Femur (tissue), 1 donor: ENCODE data around the gene BSG.
"Not testable (repeated sequence)": the region's sequence is repeated elsewhere in the genome, so short reads cannot be mapped to it uniquely, and the experiment has no call there.

Experiments used
- DNase-seq: peaks from one replicate; pipeline ENCODE4 v3.0.0-alpha.2; 2017

BSG gene

DNA sequence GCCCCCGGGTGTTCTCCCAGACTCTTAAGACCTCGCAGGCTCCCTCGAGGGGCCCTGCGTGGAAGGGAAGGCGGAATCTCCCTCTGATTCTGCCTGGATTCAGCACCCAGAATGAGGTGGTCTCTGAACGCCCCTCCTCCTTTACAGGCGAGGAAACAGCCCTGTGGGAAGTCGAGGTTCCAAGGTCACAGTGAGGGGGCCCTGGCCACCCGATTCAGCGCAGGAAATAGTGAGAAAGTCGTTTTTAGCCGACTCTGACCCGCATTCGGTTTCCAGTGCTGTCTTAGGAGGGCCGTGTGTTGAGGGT, 1.1 kb downstream of the BSG start:
- DNase-seq, result no peak

DNA sequence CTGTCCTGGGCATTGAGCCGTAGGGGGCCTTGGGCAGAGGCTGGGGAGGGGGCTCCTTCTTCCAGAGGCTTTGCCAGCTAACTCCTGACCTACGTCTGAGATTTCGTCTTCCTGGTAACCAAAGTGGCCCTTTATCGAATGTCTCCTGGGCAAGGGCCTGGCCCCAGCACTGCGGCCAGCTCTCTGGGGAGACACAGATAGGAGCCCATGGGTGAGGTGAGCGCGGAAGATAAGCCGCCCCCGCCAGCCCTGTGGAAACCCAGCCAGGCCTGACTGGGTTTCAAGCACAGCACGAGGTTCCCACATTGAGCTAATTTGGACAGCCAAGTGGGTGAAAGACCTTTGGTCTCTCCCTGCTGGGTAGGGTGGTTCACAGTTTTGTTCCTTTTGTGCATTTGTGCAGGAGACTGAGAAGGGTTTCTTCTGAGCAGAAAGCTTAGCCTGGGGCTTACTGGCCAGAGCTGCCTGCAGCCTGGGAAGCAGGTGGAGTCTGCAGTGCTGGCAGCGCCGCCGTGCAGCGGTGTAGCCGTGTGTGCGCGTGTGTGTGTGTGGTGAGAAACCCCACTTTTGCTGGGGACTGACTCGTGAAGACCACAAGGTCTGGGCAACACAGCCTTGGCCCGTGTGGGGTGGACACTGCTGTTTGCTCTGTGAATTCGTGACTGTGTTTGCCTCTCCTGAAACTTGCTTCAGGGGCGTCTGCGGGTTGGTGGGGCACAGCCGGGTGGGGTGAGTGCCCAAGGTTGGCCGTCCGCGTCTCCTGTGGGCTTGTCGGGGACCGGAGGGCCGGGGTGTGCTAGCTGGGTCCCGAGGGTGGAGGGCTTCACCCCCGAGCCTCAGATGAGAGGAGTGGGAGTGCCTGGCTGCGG, 2.5 kb downstream of the BSG start:
- DNase-seq, result no peak

DNA sequence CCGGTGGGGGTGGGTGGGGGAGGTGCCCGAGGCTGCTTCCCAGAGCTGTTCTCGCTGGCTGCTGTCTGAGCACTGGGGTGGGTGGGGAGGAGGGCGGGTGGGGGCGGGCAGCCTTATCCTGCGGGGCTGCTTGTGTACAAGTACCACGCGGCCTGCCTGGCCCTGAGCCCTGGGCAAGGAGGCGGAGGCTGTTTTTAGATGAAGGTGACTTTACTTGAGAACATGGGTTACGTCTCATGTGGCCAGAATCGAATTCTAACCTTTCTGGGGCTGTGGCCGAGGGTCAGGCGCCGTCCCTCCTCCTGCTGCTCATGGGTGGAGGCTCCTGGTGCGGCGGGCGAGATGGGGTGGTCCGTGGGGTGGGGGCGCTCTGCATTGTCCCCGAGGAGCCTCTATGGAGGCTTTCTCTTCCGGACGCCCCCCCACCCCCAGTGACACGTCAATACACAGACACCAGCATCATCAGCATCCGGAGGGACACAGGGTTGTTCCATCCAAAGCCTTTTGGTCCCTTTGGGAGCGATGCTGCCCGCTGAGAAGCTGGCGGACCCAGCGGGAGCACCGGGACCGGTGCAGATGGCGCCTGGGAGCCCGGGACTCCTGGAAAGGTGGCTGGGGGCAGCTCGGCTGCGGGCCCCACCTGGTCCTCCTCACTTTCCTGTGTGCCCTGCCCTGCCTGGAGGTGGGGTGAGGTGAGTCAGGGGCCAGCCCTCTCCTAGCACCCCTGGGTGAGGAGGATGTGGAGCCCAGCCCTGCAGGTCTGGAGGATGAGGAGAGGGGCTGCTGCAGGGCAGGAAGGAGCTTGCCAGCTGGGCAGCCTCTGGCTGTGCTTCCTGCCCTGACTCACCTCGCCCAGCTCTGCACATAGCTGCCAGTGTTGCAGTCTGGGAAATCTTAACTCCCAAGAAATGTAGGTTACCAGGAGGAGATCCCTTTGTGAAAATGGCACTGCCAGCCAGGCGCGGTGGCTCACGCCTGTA, 3.4 kb downstream of the BSG start:
- DNase-seq, result peak; percentile 55

DNA sequence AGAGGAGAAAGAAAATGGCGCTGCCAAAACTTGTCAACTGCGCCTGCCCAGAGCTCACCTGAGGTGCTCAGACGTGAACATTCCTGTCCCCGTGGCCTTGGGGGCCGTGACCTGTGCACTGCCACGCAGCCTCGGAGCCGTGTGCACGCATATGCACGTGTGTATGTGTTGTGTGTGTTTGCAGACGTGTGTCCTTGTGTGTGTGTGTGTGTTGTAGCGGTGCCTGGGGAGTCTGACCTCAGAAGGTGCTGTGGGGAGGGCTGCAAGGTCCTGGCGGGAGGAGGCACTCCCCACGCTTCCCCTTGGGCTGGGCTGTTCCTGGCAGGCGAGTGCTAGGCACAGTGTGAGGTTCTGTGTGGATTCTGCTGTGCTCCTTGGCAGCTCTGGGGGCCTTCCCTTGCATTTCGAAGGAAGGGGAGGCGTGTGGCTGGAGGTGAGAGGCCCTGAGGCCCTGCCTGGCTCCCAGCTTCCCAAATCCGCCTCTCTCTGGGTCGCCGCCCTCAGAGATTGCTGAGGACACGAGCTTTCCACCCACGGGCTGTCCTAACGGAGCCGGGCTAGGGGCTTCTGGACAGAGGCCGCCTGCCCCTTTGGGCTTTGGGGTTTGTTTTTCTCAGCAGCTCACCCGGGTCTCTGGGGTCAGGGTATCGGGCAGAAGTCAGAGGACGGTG, 4.5 kb downstream of the BSG start:
- no peak for DNase-seq

DNA sequence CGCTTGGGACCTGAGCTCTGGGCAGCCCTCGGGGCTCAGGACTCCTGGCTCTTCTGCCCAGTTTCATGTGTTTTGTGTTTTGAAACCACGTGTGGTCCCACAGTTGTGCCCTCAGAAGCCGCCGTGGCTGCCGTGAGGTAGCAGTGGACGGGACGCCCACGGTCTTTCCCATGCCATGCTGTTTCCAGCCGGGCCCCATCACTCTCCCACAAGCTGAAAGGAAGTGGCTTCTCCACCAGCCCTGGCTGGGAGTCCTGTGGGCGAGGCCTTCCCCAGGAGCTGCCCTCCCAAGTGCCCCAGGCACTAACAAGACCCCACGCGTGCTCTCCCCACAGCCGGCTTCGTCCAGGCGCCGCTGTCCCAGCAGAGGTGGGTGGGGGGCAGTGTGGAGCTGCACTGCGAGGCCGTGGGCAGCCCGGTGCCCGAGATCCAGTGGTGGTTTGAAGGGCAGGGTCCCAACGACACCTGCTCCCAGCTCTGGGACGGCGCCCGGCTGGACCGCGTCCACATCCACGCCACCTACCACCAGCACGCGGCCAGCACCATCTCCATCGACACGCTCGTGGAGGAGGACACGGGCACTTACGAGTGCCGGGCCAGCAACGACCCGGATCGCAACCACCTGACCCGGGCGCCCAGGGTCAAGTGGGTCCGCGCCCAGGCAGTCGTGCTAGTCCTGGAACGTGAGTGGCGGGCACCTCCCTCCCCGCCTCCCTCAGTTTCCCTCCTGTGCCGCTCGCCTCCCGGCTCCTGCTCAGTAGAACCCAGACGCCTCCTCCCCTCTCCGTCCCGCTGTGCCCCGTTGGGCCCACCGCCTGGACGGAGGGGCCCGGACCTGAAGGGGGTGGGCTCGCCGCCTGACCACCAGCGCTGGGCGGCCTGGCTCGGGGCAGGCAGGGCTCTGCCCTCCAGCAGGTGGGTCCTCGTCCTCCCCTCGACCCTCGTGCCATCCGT, 5.3 kb downstream of the BSG start:
- no peak for DNase-seq

DNA sequence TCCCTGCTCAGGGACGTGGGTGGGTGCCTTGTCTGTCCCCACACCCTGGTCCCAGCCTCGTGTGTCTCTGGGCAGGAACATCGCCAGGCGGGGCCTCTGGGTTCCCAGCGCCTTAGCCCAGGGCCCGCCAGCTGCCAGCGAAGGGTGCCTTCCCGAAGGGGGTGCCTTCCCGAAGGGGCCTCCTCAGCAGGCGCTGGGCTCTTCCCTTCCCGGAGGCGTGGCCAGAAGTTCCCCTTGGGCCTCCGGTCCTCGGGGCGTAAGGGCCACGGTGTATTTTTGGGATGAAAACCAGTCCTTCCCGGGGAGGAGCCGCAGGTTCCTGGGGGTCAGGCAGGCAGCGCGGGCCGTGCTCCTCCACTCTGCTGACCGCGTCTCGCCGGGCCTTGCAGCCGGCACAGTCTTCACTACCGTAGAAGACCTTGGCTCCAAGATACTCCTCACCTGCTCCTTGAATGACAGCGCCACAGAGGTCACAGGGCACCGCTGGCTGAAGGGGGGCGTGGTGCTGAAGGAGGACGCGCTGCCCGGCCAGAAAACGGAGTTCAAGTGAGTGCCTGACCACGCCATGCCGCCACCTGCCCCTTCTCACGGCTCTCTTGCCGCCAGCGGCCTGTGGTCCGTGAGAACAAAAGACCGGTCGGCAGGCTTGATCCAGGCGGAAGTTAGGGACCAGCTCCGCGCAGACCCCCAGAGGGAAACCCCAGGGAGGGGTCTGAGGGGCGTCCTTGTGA, 6.9 kb downstream of the BSG start:
- DNase-seq, result no peak

DNA sequence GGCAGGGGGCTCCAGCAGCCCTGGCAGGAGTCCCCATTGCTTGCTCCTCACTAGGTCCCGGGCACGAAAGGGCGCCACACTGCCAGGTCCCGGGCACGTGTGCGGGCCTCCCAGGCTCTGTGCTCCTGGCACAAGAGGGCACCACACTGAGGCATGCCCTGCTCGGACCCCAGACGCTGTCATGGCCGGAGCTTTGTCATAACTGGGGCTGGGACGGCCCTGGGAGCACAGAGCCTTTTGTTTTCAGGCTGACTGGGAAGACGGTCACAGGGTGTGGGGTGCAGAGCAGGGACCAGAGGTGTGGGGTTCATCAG, 7.4 kb downstream of the BSG start:
- DNase-seq, result no peak

DNA sequence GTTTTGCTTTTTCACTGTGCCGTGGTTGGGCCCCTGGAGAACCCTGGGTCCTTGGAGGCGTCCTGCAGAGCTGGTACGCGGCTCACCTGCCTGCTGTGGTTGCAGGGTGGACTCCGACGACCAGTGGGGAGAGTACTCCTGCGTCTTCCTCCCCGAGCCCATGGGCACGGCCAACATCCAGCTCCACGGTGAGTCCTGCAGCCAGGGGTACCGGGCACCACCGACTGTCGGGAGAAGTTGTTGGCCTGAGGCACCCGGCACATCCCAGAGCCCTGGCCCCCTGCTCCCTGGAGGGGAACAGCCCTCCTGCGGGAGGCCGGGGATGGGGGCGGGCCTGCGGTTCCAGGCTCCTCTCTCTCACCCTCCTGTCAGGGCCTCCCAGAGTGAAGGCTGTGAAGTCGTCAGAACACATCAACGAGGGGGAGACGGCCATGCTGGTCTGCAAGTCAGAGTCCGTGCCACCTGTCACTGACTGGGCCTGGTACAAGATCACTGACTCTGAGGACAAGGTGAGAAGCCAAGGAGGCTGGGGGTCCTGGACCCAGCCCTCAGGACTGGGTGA, 8.0 kb downstream of the BSG start:
- DNase-seq, result no peak

DNA sequence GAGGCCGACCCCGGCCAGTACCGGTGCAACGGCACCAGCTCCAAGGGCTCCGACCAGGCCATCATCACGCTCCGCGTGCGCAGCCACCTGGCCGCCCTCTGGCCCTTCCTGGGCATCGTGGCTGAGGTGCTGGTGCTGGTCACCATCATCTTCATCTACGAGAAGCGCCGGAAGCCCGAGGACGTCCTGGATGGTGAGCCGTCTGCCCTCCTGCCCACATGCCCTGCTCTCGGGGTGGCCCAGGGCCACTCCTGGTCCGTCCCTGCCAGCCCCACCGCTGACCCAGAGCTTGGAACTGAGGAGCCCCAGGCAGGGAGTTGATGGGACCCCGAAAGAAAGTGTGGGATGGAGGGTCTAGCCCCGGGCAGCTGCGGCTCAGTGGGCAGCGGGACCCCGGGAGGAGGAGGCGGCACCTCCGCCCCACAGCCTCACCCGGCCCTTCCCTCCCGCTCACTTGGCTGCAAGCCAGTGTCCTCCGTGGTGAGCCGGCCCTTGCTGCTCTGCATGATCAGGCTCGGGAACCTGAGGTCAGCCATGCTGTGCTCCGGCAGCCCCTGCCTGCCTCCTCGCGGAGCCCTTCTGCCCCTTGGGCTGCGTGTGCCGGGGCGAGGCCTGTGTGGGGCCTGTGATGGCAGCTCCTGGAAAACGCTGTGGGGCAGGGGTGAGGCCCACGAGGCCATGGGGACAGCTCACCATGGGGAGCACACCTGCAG, 9.2 kb downstream of the BSG start:
- no peak for DNase-seq

DNA sequence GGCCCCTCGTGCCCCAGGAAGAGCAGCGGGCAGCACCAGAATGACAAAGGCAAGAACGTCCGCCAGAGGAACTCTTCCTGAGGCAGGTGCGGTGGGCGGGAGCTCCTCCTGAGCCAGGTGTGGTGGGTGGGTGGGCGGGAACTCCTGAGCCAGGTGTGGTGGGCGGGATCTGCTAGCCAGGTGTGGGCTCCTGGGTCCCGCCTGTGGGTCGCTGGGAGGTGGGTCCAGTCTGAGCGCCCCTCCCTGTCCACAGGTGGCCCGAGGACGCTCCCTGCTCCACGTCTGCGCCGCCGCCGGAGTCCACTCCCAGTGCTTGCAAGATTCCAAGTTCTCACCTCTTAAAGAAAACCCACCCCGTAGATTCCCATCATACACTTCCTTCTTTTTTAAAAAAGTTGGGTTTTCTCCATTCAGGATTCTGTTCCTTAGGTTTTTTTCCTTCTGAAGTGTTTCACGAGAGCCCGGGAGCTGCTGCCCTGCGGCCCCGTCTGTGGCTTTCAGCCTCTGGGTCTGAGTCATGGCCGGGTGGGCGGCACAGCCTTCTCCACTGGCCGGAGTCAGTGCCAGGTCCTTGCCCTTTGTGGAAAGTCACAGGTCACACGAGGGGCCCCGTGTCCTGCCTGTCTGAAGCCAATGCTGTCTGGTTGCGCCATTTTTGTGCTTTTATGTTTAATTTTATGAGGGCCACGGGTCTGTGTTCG, 10.3 kb downstream of the BSG start:
- DNase-seq, result no peak

DNA sequence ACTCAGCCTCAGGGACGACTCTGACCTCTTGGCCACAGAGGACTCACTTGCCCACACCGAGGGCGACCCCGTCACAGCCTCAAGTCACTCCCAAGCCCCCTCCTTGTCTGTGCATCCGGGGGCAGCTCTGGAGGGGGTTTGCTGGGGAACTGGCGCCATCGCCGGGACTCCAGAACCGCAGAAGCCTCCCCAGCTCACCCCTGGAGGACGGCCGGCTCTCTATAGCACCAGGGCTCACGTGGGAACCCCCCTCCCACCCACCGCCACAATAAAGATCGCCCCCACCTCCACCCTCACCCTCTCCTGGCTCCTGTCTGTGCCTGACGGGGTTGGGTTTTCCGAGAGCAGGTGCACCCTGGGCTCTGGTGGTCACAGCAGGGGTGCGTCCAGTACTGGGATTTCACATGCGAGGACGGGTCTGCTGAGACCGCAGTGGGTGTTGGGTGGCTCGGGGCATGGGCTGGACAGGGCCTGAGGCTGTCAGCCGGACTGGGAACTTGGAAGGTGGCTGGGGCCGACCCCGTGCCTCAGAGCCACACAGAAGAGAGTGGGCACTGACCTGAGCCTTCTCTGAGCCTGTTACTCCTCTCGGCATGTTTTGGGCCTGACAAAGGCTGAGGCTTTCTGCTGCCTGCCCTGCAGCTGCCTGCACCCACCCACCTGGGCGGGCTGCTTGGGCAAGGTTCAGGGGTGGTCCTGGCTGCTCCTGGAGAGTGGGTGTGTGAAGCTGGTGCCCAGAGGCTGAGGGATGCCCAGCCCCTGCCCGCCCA, 11.0 kb downstream of the BSG start:
- DNase-seq, result no peak

DNA sequence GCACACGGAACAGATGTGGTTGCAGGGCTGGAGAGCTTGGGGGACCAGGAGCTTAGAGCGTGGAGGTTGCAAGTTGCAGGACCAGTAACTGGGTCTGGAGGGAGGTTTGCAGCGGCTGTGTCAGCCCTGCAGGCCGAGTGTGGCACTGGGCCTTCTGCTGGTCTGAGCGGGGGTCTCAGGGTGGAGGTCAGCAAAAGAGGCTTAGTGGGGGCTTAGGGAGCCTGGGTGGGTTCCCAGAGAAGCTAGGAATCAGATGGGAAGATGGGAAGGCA, 11.5 kb downstream of the BSG start:
- DNase-seq, result no peak

DNA sequence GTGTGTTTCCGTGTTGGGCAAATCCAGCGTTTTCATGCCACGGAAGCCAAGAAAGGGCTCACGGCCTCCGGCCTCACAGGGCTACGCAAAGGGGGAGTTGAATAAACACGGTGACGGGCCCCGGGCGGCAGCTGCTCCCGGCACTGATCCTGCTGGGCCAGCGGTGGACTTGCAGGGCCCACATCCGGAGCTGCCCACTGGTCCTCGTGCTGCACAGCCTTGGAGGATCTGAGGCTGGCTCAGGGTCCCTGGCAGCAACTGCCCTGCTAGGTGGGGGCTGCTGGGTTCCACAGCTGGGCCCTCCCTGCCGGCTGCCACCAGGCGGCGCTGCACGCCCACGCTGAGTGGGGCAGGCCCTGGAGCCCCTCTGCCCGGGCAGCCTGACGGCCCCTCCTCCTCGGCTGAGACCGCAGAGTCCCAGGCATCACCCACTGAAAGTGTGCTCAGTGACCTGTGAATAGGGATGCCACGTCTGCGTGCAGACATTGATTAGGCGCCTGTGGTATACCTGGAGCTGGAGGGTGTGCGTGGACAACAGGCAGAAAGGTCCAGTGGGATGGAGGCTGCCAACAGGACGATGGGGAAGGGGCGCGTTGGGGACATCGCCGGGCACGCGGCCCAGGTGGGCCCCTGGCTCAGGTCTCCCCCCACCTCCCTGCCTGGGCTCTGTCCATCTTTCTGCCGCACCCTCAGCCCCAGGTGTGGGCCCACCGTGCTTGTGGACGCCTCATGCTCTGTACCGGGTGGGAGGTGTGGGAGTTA, 12.0 kb downstream of the BSG start:
- DNase-seq, result peak; percentile 62

DNA sequence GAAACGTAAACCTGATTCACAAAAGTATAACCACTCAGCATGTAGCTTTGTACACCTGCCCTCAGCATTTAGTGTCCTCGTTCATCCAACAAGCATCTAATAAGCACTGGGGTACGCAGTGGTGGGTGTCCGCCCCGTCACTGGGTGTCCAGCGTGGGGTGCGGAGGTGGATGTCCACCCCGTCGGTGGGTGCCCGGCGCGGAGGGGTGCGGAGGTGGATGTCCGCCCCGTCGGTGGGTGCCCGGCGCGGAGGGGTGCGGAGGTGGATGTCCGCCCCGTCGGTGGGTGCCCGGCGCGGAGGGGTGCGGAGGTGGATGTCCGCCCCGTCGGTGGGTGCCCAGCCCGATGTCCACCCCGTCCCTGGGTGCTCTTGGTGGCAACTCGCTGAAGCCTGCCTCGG, 12.8 kb downstream of the BSG start:
- DNase-seq, result not testable (repeated sequence)

DNA sequence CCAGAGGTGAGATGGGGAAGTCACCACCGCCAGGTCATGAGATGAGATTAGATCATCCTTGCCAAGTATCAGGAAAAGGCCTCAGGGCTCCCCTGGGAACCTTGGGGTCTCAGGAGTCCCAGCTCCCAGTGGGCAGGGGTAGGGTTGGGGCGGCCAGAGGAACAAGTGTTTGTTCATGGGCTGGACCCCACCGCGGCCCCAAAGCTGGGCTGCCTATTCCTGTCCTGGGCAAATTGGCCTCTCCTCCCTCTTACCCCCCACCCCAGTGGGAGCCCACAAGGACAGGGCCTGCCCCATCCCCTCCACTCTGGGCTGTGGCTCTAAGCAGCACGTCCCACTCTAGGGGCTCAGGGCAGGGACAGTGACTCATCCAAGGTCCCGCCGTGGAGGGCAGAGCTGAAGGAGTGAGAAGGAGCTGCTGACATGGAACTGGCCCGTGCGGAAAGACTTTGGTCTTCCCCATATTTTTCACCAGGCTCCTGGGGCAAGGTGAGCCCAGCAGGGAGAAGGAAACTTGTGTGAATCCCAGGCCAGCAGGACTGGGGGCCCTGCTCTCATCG, 13.2 kb downstream of the BSG start:
- DNase-seq, result no peak

DNA sequence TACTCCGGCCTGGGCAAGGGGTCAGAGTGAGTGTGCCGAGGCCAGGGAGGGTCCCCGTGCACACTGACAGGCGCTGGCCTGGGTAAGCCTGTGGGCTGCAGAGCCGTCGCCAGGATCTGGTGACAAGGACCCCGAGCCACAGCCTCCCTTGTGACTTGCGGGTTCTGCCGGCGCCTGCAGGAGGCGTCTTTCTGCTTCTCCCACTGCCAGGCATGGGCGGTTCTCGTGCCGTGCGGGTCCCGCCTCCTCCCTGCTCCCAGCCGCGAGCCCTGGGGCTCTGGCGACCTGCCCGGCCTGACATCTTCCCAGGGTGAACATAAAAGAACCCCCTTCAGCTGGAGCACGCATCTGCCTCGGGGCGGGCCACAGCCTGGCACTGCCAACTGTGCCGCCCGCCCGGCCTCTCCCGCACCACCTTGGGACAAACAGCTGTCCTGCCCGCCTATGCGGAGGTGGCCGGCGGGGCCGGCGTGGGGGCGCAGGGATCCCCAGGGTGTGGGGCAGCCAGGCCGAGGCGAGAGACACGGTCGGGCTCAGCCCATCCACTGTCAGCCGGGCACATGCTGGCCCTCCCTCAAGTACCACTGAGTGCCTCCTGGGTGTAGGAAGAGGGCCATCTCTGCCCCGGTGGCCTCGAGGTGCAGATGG, 15.8 kb downstream of the BSG start:
- peak; percentile 82 for DNase-seq

DNA sequence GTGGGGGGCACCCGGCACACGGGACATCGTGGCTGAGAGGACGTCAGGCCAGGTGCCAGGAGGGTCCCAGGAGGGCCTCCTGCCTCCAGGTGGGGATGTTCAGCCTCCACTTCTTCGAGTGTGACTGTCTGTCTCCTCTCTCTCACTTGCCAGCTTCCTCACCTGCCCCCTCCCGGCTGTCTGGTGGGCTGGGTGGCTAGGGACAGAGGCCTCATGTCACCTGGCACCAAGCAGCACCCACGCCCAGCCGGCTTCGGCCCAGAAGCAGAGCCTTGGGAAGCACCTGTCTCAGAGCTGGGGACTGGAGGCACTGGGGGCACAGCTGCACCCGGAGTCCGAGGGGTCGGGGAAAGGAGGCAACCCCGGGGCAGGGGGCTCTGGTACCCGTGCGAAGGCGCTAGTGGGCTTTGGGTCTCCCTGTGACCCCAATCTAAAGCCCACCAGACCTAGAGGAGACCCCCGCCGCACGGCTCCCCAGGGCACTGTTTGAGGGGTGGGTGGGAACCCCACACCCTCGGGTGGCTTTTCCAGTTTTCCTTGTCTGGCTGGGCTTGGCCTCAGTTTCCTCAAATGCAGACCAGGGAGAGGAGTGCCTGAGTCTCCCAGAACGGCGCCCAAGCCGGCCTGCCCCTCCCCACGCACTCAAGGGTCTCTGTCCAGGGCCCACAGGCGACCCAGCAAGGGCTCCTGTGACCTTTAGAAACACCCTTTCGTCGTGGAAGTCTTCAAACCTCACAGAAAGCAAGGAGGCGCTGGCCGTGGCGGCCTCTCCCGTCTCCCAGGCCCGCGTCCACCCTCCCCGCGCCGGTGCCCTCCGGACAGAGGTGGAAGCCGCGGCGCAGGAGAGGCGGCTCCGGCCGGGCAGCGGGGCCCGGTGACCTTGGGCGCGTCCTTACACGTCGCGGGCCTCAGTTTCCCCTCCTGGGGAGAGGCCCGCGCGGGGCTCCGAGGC, 16.6 kb downstream of the BSG start:
- no peak for DNase-seq
